ENCODE results near the gene OR2A7. TPM values are rescaled to one million over a fixed set of nuclear protein-coding genes. Genes with fewer than 3 reads are reported as not detected.
"Not testable (repeated sequence)": the region's sequence is repeated elsewhere in the genome, so short reads cannot be mapped to it uniquely, and the experiment has no call there.

The OR2A7 gene
- total and polyA plus RNA-seq, 5 donors from 2014 or later, result 0.17 to 6.0 (median 0.51) TPM

GRCh38 chr7:144293794-144294499 lies 29.4 kb upstream of the OR2A7 start:
- H3K27me3 Mint-ChIP-seq, H3K4me1 Mint-ChIP-seq: not testable (repeated sequence)

GRCh38 chr7:144292384-144293161 lies 28.0 kb upstream of the OR2A7 start:
- not testable (repeated sequence) for H3K4me1 Mint-ChIP-seq; H3K36me3 ChIP-seq (ENCODE audit: control insufficient read depth, insufficient read depth, low read length); ATAC-seq (ENCODE audit: low read depth in 2 of 2); H3K4me1 ChIP-seq (ENCODE audit: control insufficient read depth, insufficient read depth, low read length, poor library complexity, severe bottlenecking); H3K27me3 ChIP-seq (ENCODE audit: control insufficient read depth, insufficient read depth, low read length); H3K4me3 ChIP-seq (ENCODE audit: low read depth, low read length); H3K27ac ChIP-seq (ENCODE audit: insufficient read depth, low read length, poor library complexity, severe bottlenecking); H3K27me3 Mint-ChIP-seq; H3K27ac Mint-ChIP-seq; H3K36me3 Mint-ChIP-seq; H3K9me3 ChIP-seq (ENCODE audit: control insufficient read depth in 2 of 2, low read length in 2 of 2); DNase-seq; H3K9me3 Mint-ChIP-seq
- peak overlapping the region in 3 of 4 donors; percentile 24 to 74 (median 73) for H3K4me3 Mint-ChIP-seq

More at GRCh38 chr7:144293794-144294499, 29.4 kb upstream of the OR2A7 start:
- H3K4me3 Mint-ChIP-seq; H3K27ac Mint-ChIP-seq; DNase-seq; H3K4me3 ChIP-seq (ENCODE audit: low read depth, low read length); H3K36me3 Mint-ChIP-seq; H3K36me3 ChIP-seq (ENCODE audit: control insufficient read depth, insufficient read depth, low read length); H3K9me3 ChIP-seq (ENCODE audit: control insufficient read depth in 2 of 2, low read length in 2 of 2); H3K9me3 Mint-ChIP-seq; H3K27ac ChIP-seq (ENCODE audit: insufficient read depth, low read length, poor library complexity, severe bottlenecking); H3K4me1 ChIP-seq (ENCODE audit: control insufficient read depth, insufficient read depth, low read length, poor library complexity, severe bottlenecking); H3K27me3 ChIP-seq (ENCODE audit: control insufficient read depth, insufficient read depth, low read length): not testable (repeated sequence)
- peak; percentile 66 to 69 for ATAC-seq (ENCODE audit: low read depth in 2 of 2)

GRCh38 chr7:144291607-144292006 lies 27.0 kb upstream of the OR2A7 start:
- H3K27ac Mint-ChIP-seq; H3K27me3 ChIP-seq (ENCODE audit: control insufficient read depth, insufficient read depth, low read length); H3K9me3 ChIP-seq (ENCODE audit: control insufficient read depth in 2 of 2, low read length in 2 of 2); ATAC-seq (ENCODE audit: low read depth in 2 of 2); H3K4me3 ChIP-seq (ENCODE audit: low read depth, low read length); H3K36me3 Mint-ChIP-seq; H3K4me3 Mint-ChIP-seq; H3K4me1 ChIP-seq (ENCODE audit: control insufficient read depth, insufficient read depth, low read length, poor library complexity, severe bottlenecking); H3K36me3 ChIP-seq (ENCODE audit: control insufficient read depth, insufficient read depth, low read length); DNase-seq; H3K9me3 Mint-ChIP-seq; H3K4me1 Mint-ChIP-seq; H3K27ac ChIP-seq (ENCODE audit: insufficient read depth, low read length, poor library complexity, severe bottlenecking); H3K27me3 Mint-ChIP-seq: not testable (repeated sequence)

DNA sequence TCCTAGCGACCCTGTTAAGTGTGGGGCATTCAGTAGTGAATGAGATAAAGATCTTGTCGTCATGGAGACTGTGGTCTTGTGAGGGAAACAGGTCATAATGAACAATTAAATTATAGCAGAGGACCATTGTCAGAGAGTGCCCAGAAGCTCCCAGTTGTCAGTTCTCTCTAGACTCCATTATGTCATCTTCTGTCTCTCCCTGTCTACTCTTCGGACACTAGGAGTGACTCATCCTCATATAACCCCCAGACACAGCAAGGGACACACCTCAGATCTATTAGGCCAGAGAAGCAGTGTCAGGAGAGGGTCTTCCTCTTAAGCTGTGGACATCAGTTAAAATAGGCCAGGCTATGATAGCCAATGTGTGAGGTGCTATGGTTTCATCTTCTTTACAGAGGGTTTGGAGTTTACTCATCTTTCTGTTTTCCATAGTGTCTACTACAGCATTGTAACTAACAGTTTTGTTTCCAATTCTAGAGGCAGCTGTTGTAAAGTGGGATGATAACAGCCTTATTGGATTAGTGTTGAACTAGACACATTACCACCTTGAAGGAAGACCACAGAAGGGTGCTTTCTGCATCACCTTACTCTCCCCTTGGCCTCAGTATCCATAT lies 22.7 kb upstream of the OR2A7 start:
- not testable (repeated sequence) for H3K4me3 ChIP-seq (ENCODE audit: low read depth, low read length); H3K36me3 ChIP-seq (ENCODE audit: control insufficient read depth, insufficient read depth, low read length); H3K27ac Mint-ChIP-seq; H3K4me1 Mint-ChIP-seq; ATAC-seq (ENCODE audit: low read depth in 2 of 2); H3K4me1 ChIP-seq (ENCODE audit: control insufficient read depth, insufficient read depth, low read length, poor library complexity, severe bottlenecking); H3K36me3 Mint-ChIP-seq; H3K9me3 Mint-ChIP-seq; H3K27ac ChIP-seq (ENCODE audit: insufficient read depth, low read length, poor library complexity, severe bottlenecking); H3K4me3 Mint-ChIP-seq; H3K27me3 ChIP-seq (ENCODE audit: control insufficient read depth, insufficient read depth, low read length); DNase-seq; H3K9me3 ChIP-seq (ENCODE audit: control insufficient read depth in 2 of 2, low read length in 2 of 2); H3K27me3 Mint-ChIP-seq

DNA sequence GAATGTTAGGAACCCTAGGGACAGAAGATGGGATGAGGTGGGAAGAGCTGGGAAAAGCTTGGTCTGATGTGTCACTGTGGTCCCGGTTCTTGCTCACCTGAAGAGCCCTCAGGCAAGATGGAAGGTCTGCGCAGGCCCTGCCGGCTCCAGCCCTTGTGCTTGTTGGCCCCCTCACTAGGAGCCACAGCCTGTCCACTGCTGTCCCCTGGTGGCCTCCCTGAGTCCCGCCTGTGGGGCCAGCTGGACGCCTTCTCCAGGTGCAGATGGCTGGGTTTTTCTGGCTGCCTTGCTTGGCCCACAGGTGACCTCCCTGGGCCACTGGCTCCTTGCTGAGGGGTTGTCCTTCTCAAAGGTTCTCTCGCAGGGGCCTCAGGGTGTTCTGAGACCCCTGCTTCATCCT lies 19.1 kb upstream of the OR2A7 start:
- not testable (repeated sequence) for H3K27me3 ChIP-seq (ENCODE audit: control insufficient read depth, insufficient read depth, low read length); H3K27me3 Mint-ChIP-seq

GRCh38 chr7:144282490-144282889 lies 17.9 kb upstream of the OR2A7 start:
- not testable (repeated sequence) for H3K4me3 ChIP-seq (ENCODE audit: low read depth, low read length); H3K36me3 ChIP-seq (ENCODE audit: control insufficient read depth, insufficient read depth, low read length); ATAC-seq (ENCODE audit: low read depth in 2 of 2); H3K4me1 ChIP-seq (ENCODE audit: control insufficient read depth, insufficient read depth, low read length, poor library complexity, severe bottlenecking); H3K27ac Mint-ChIP-seq; H3K9me3 ChIP-seq (ENCODE audit: control insufficient read depth in 2 of 2, low read length in 2 of 2); H3K9me3 Mint-ChIP-seq; H3K4me3 Mint-ChIP-seq; H3K4me1 Mint-ChIP-seq; H3K27me3 ChIP-seq (ENCODE audit: control insufficient read depth, insufficient read depth, low read length); H3K36me3 Mint-ChIP-seq; H3K27ac ChIP-seq (ENCODE audit: insufficient read depth, low read length, poor library complexity, severe bottlenecking); H3K27me3 Mint-ChIP-seq; DNase-seq

More for the DNA sequence above, 19.1 kb upstream of the OR2A7 start:
- not testable (repeated sequence) for H3K36me3 Mint-ChIP-seq; ATAC-seq (ENCODE audit: low read depth in 2 of 2); H3K36me3 ChIP-seq (ENCODE audit: control insufficient read depth, insufficient read depth, low read length); H3K9me3 Mint-ChIP-seq; H3K27ac ChIP-seq (ENCODE audit: insufficient read depth, low read length, poor library complexity, severe bottlenecking); H3K4me1 ChIP-seq (ENCODE audit: control insufficient read depth, insufficient read depth, low read length, poor library complexity, severe bottlenecking); H3K4me3 ChIP-seq (ENCODE audit: low read depth, low read length); DNase-seq; H3K9me3 ChIP-seq (ENCODE audit: control insufficient read depth in 2 of 2, low read length in 2 of 2); H3K27ac Mint-ChIP-seq; H3K4me1 Mint-ChIP-seq; H3K4me3 Mint-ChIP-seq

- H3K4me3 ChIP-seq (ENCODE audit: low read depth, low read length); H3K36me3 ChIP-seq (ENCODE audit: control insufficient read depth, insufficient read depth, low read length); H3K4me1 ChIP-seq (ENCODE audit: control insufficient read depth, insufficient read depth, low read length, poor library complexity, severe bottlenecking); H3K27ac Mint-ChIP-seq; H3K9me3 Mint-ChIP-seq; DNase-seq; H3K4me1 Mint-ChIP-seq; H3K27me3 ChIP-seq (ENCODE audit: control insufficient read depth, insufficient read depth, low read length); H3K4me3 Mint-ChIP-seq; H3K9me3 ChIP-seq (ENCODE audit: control insufficient read depth in 2 of 2, low read length in 2 of 2); H3K36me3 Mint-ChIP-seq; H3K27me3 Mint-ChIP-seq; H3K27ac ChIP-seq (ENCODE audit: insufficient read depth, low read length, poor library complexity, severe bottlenecking); ATAC-seq (ENCODE audit: low read depth in 2 of 2): not testable (repeated sequence)
Observed at GRCh38 chr7:144281981-144282380, 17.4 kb upstream of the OR2A7 start.

- H3K4me1 Mint-ChIP-seq; H3K4me3 ChIP-seq (ENCODE audit: low read depth, low read length); H3K27me3 ChIP-seq (ENCODE audit: control insufficient read depth, insufficient read depth, low read length); ATAC-seq (ENCODE audit: low read depth in 2 of 2); H3K36me3 ChIP-seq (ENCODE audit: control insufficient read depth, insufficient read depth, low read length); H3K9me3 Mint-ChIP-seq; H3K27ac Mint-ChIP-seq; H3K27me3 Mint-ChIP-seq; H3K9me3 ChIP-seq (ENCODE audit: control insufficient read depth in 2 of 2, low read length in 2 of 2); H3K4me1 ChIP-seq (ENCODE audit: control insufficient read depth, insufficient read depth, low read length, poor library complexity, severe bottlenecking); DNase-seq; H3K36me3 Mint-ChIP-seq; H3K4me3 Mint-ChIP-seq; H3K27ac ChIP-seq (ENCODE audit: insufficient read depth, low read length, poor library complexity, severe bottlenecking): not testable (repeated sequence)
Observed at GRCh38 chr7:144280010-144280409, 15.4 kb upstream of the OR2A7 start.

Measured in CD4-positive, CD25-positive, alpha-beta regulatory T cell (primary cell).